NB4 (cell line): Measurements from ENCODE around the gene TNNT3.
"Not testable (repeated sequence)": the region's sequence is repeated elsewhere in the genome, so short reads cannot be mapped to it uniquely, and the experiment has no call there.

Source experiments
- CTCF ChIP-seq: IDR thresholded peaks from one replicate; pipeline ENCODE4 v1.5.1; 2012; ENCODE audit warnings: low read depth, low read length
- MYC ChIP-seq: IDR thresholded peaks from 2 replicates; pipeline ENCODE4 v1.6.1; 2011; ENCODE audit warnings: low read depth, low read length
- POLR2A ChIP-seq: IDR thresholded peaks from 2 replicates; pipeline ENCODE4 v1.6.1; 2011; ENCODE audit warnings: mild to moderate bottlenecking; ENCODE audit not compliant: insufficient read length; ENCODE audit errors: extremely low read depth

GRCh38 chr11:1874441-1875092, 44.9 kb upstream of the TNNT3 start:
- TF ChIP-seq CTCF, POLR2A, MYC: not testable (repeated sequence)
